DMS53 treated with DMSO at 0.1 percent for 48 hours (cell line): ENCODE measurements around the gene HTT.

Experiments
- DNase-seq: peaks from one replicate; lab custom pipeline; 2025; ENCODE audit not compliant: unreplicated experiment; lab: John Stamatoyannopoulos, UW

Gene HTT

GRCh38 chr4:3197366-3198105 lies 123.1 kb downstream of the HTT start:
- DNase-seq, result no peak

- no peak for DNase-seq
Measured at GRCh38 chr4:3198906-3199305, 124.4 kb downstream of the HTT start.

GRCh38 chr4:3199653-3200422 lies 125.4 kb downstream of the HTT start:
- no peak for DNase-seq

GRCh38 chr4:3200423-3201090 lies 126.1 kb downstream of the HTT start:
- no peak for DNase-seq

- DNase-seq, result no peak
Measured at GRCh38 chr4:3201718-3202702, 127.5 kb downstream of the HTT start.

GRCh38 chr4:3202836-3203820 lies 128.6 kb downstream of the HTT start:
- no peak for DNase-seq

- DNase-seq, result no peak
Measured at GRCh38 chr4:3203971-3204431, 129.5 kb downstream of the HTT start.

- DNase-seq, result no peak
Measured at GRCh38 chr4:3205995-3206394, 131.5 kb downstream of the HTT start.

- DNase-seq, result no peak
Measured at GRCh38 chr4:3206439-3207100, 132.1 kb downstream of the HTT start.

- DNase-seq, result no peak
Measured at GRCh38 chr4:3207531-3208037, 133.1 kb downstream of the HTT start.

GRCh38 chr4:3208826-3209225 lies 134.3 kb downstream of the HTT start:
- DNase-seq, result no peak

- DNase-seq, result no peak
Measured at GRCh38 chr4:3209551-3210325, 135.3 kb downstream of the HTT start.

GRCh38 chr4:3210467-3210866 lies 136.0 kb downstream of the HTT start:
- DNase-seq, result no peak

- no peak for DNase-seq
Measured at GRCh38 chr4:3211866-3212265, 137.4 kb downstream of the HTT start.

GRCh38 chr4:3212391-3213105 lies 138.1 kb downstream of the HTT start:
- no peak for DNase-seq

GRCh38 chr4:3213106-3213425 lies 138.6 kb downstream of the HTT start:
- DNase-seq, result no peak

- no peak for DNase-seq
Measured at GRCh38 chr4:3213661-3214250, 139.3 kb downstream of the HTT start.
